Measurements from ENCODE around the gene RIBC2. TPM values are rescaled to one million over a fixed set of nuclear protein-coding genes. Genes with fewer than 3 reads are reported as not detected.

The RIBC2 gene
- total RNA-seq, 1 donor from 2014 or later, result 8.8 TPM

- Mint-ChIP-seq H3K4me1 (ENCODE audit: unreplicated experiment) (peaks cover 40% of the 10 kb centered on the region), H3K27ac (no peak overlapping the region)
Observed at GRCh38 chr22:45477366-45478107, 64.0 kb downstream of the RIBC2 start.

GRCh38 chr22:45478108-45478771 is 64.7 kb downstream of the RIBC2 start:
- Mint-ChIP-seq H3K4me3 (no peak overlapping the region), H3K9me3 (no peaks in the 10 kb centered on the region), H3K27me3 (no peaks in the 10 kb centered on the region), H3K27ac (no peak overlapping the region), H3K36me3 (no peaks in the 10 kb centered on the region), H3K4me1 (ENCODE audit: unreplicated experiment) (peaks cover 40% of the 10 kb centered on the region)
- no peak for DNase-seq (ENCODE audit: extremely low spot score, unreplicated experiment)
- TF ChIP-seq CTCF (conservative IDR thresholded peaks at IDR 0.05), result no peak

More at GRCh38 chr22:45477366-45478107, 64.0 kb downstream of the RIBC2 start:
- DNase-seq (ENCODE audit: extremely low spot score, unreplicated experiment), result no peak
- Mint-ChIP-seq H3K27me3 (no peaks in the 10 kb centered on the region), H3K36me3 (no peaks in the 10 kb centered on the region), H3K4me3 (no peak overlapping the region), H3K9me3 (no peaks in the 10 kb centered on the region)
- no peak for TF ChIP-seq CTCF (conservative IDR thresholded peaks at IDR 0.05)

DNA sequence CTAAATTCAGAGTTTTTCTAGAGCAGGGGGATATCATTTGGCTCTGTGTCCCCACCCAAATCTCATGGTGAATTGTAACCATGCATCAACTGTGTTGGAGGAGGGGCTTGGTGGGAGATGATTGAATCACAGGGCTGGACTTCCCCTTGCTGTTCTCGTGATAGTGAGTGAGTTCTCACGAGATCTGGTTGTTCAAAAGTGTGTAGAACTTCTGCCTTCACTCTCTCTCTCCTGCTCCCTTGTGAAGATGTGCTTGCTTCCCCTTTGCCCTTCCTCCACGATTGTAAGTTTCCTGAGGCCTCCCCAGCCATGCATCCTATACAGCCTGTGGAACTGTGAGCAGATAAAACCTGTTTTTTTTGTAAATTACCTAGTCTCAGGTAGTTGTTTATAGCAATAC is 67.2 kb downstream of the RIBC2 start:
- H3K27ac Mint-ChIP-seq, result no peak overlapping the region
- no peak for TF ChIP-seq CTCF (conservative IDR thresholded peaks at IDR 0.05)
- H3K9me3 Mint-ChIP-seq, result peaks cover 5% of the 10 kb centered on the region
- H3K27me3 Mint-ChIP-seq, result no peaks in the 10 kb centered on the region
- peaks cover 35% of the 10 kb centered on the region for H3K4me1 Mint-ChIP-seq (ENCODE audit: unreplicated experiment)
- H3K4me3 Mint-ChIP-seq, result no peak overlapping the region
- no peaks in the 10 kb centered on the region for H3K36me3 Mint-ChIP-seq
- no peak for DNase-seq (ENCODE audit: extremely low spot score, unreplicated experiment)

- no peak overlapping the region for H3K27ac Mint-ChIP-seq
- H3K4me1 Mint-ChIP-seq (ENCODE audit: unreplicated experiment), result peaks cover 33% of the 10 kb centered on the region
- H3K27me3 Mint-ChIP-seq, result no peaks in the 10 kb centered on the region
- no peaks in the 10 kb centered on the region for H3K36me3 Mint-ChIP-seq
- no peak for TF ChIP-seq CTCF (conservative IDR thresholded peaks at IDR 0.05)
- DNase-seq (ENCODE audit: extremely low spot score, unreplicated experiment), result no peak
- no peak overlapping the region for H3K4me3 Mint-ChIP-seq
- peaks cover 5% of the 10 kb centered on the region for H3K9me3 Mint-ChIP-seq
Observed at GRCh38 chr22:45481661-45482060, 68.2 kb downstream of the RIBC2 start.

Other genes starting within 250 kb of the RIBC2 start
- gene NUP50, start 249.8 kb upstream of the RIBC2 start, total RNA-seq (ENCODE audit: low replicate concordance), result 83.6 and 93.0 TPM in 2 replicates
- gene KIAA0930, start 172.8 kb upstream of the RIBC2 start, total RNA-seq (ENCODE audit: low replicate concordance), result 54.1 and 68.0 TPM in 2 replicates
- 0.29 and 0.62 TPM in 2 replicates for gene UPK3A, start 128.7 kb upstream of the RIBC2 start, total RNA-seq (ENCODE audit: low replicate concordance)
- 89.7 and 121 TPM in 2 replicates for gene FAM118A, start 103.8 kb upstream of the RIBC2 start, total RNA-seq (ENCODE audit: low replicate concordance)
- gene SMC1B, start 94 bp upstream of the RIBC2 start, total RNA-seq (ENCODE audit: low replicate concordance), result 0.07 TPM in 1 of 2 replicates, not detected in the other
- 121 and 271 TPM in 2 replicates for gene FBLN1, start 89.2 kb downstream of the RIBC2 start, total RNA-seq (ENCODE audit: low replicate concordance)

Measured in type B pancreatic cell (in vitro differentiated cells).